HG03060 (cell line): ENCODE measurements around the gene MCTP1.
"Not testable (repeated sequence)": the region's sequence is repeated elsewhere in the genome, so short reads cannot be mapped to it uniquely, and the experiment has no call there.

Experiments used
- ATAC-seq: cut with Tn5 transposase; IDR thresholded peaks from one replicate; pipeline ENCODE4 v1.9.1; 2021; ENCODE audit warnings: low read depth, moderate number of reproducible peaks; ENCODE audit not compliant: unreplicated experiment

The MCTP1 gene

GRCh38 chr5:95256446-95256845 lies 28.4 kb downstream of the MCTP1 start:
- ATAC-seq = no peak

GRCh38 chr5:95252801-95253200 lies 32.1 kb downstream of the MCTP1 start:
- no peak for ATAC-seq

GRCh38 chr5:95251185-95251584 lies 33.7 kb downstream of the MCTP1 start:
- ATAC-seq = no peak

GRCh38 chr5:95244479-95244878 lies 40.4 kb downstream of the MCTP1 start:
- no peak for ATAC-seq

GRCh38 chr5:95241635-95242034 lies 43.3 kb downstream of the MCTP1 start:
- peak; percentile 98 for ATAC-seq

GRCh38 chr5:95241161-95241560 lies 43.7 kb downstream of the MCTP1 start:
- no peak for ATAC-seq

- ATAC-seq = no peak
Measured at GRCh38 chr5:95238560-95239325, 46.2 kb downstream of the MCTP1 start.

GRCh38 chr5:95237324-95237723 lies 47.6 kb downstream of the MCTP1 start:
- no peak for ATAC-seq

- no peak for ATAC-seq
Measured at GRCh38 chr5:95235439-95235982, 49.4 kb downstream of the MCTP1 start.

- ATAC-seq = no peak
Measured at GRCh38 chr5:95229646-95230045, 55.2 kb downstream of the MCTP1 start.

GRCh38 chr5:95224701-95225459 lies 60.0 kb downstream of the MCTP1 start:
- ATAC-seq = no peak

GRCh38 chr5:95223566-95224258 lies 61.2 kb downstream of the MCTP1 start:
- ATAC-seq = no peak

GRCh38 chr5:95222836-95223235 lies 62.1 kb downstream of the MCTP1 start:
- ATAC-seq = no peak

- ATAC-seq = no peak
Measured at GRCh38 chr5:95221234-95221633, 63.7 kb downstream of the MCTP1 start.

GRCh38 chr5:95220381-95220780 lies 64.5 kb downstream of the MCTP1 start:
- no peak for ATAC-seq

GRCh38 chr5:95219411-95219810 lies 65.5 kb downstream of the MCTP1 start:
- no peak for ATAC-seq

GRCh38 chr5:95217881-95218280 lies 67.0 kb downstream of the MCTP1 start:
- no peak for ATAC-seq

GRCh38 chr5:95217351-95217750 lies 67.5 kb downstream of the MCTP1 start:
- no peak for ATAC-seq

- no peak for ATAC-seq
Measured at GRCh38 chr5:95216136-95216955, 68.5 kb downstream of the MCTP1 start.

- not testable (repeated sequence) for ATAC-seq
Measured at GRCh38 chr5:95207811-95208210, 77.1 kb downstream of the MCTP1 start.
